Small intestine (tissue), 7 donors: ENCODE measurements around the gene TENM4. TPM values are rescaled to one million over a fixed set of nuclear protein-coding genes. Genes with fewer than 3 reads are reported as not detected.
"Not testable (repeated sequence)": the region's sequence is repeated elsewhere in the genome, so short reads cannot be mapped to it uniquely, and the experiment has no call there.

Experiments used
- DNase-seq, 2 donors: peaks; one replicate each; pipeline versions ENCODE4 v3.0.0 to v3.0.0-alpha.2; 2013
- FAIRE-seq: peaks from 2 replicates; lab custom pipeline; 2012; peaks lifted over from hg19 to GRCh38; lab: Jason Lieb, UNC
- H3K27ac ChIP-seq, 3 donors: one replicate each; pipeline ENCODE4 v1.5.1; 2013; ENCODE audit warnings: low read length in 2 of 3, mild to moderate bottlenecking in 2 of 3, control low read depth in 1 of 3, inconsistent platforms in 1 of 3, low read depth in 1 of 3, moderate library complexity in 1 of 3
- H3K27me3 ChIP-seq, 3 donors: one replicate each; pipeline ENCODE4 v1.6.1; 2013; ENCODE audit warnings: low read length in 3 of 3, inconsistent platforms in 1 of 3; ENCODE audit not compliant: control insufficient read depth in 3 of 3, insufficient read depth in 3 of 3
- H3K36me3 ChIP-seq, 3 donors: one replicate each; pipeline ENCODE4 v1.6.1; 2013; ENCODE audit warnings: low read length in 3 of 3, inconsistent platforms in 1 of 3, low read depth in 1 of 3, mild to moderate bottlenecking in 1 of 3, moderate library complexity in 1 of 3; ENCODE audit not compliant: control insufficient read depth in 3 of 3, insufficient read depth in 2 of 3
- H3K4me1 ChIP-seq, 3 donors: one replicate each; pipeline ENCODE4 v1.6.1; 2013; ENCODE audit warnings: low read length in 2 of 3, inconsistent platforms in 1 of 3, low read depth in 1 of 3, mild to moderate bottlenecking in 1 of 3, moderate library complexity in 1 of 3; ENCODE audit not compliant: control insufficient read depth in 3 of 3, insufficient read depth in 2 of 3
- H3K4me3 ChIP-seq, 3 donors: one replicate each; pipeline ENCODE4 v1.5.1; 2013; ENCODE audit warnings: low read length in 3 of 3, control low read depth in 1 of 3, inconsistent platforms in 1 of 3, low read depth in 1 of 3, mild to moderate bottlenecking in 1 of 3, moderate library complexity in 1 of 3
- H3K9me3 ChIP-seq, 2 donors: one replicate each; pipeline ENCODE4 v1.6.1; 2013; ENCODE audit warnings: low read depth in 1 of 2, low read length in 1 of 2; ENCODE audit not compliant: control insufficient read depth in 2 of 2, insufficient read depth in 1 of 2
- WGBS, 3 donors: extraction: QIAGEN DNeasy Blood & Tissue Kit; methylation state at CpG; one replicate each; pipeline ENCODE4 v1.1.7; 2013; 5-methylcytosine and 5-hydroxymethylcytosine counted together
- polyA plus RNA-seq, 4 donors: library from polyadenylated mRNA; stranded (reverse) in 3 of 4; unstranded in 1 of 4; fragments of 200-250 nt in 3 of 4; fragments of 120-200 nt in 1 of 4; gene quantifications; one replicate each; pipeline versions ENCODE4 v1.2.1 to v1.2.3, GENCODE V29; 2013
- donor health status: healthy with polysubstance abuse.
- donor health status: control.
- donor health status: control.
- donor health status: Bipolar disorder and iron deficiency.
- donor health status: healthy.

Gene TENM4
- polyA plus RNA-seq, 4 donors: under 0.01 to 0.96 (median 0.31) TPM; not detected in 1

DNA sequence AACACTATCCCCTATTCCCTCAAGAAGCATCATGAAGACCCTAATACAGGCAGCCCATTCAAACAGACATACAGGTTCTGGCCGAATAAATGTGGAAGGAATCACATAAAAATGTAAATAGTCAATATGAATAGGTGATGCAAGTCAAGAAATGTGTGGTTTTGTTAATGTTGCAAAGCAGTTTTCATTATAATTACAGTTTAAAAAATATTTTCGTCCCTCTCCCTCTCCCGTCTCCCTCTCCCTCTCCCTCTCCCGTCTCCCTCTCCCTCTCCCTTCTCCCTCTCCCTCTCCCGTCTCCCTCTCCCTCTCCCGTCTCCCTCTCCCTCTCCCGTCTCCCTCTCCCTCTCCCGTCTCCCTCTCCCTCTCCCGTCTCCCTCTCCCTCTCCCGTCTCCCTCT, 250.3 kb downstream of the TENM4 start:
- DNase-seq, H3K4me3 ChIP-seq, FAIRE-seq, H3K27ac ChIP-seq, H3K9me3 ChIP-seq, H3K27me3 ChIP-seq, H3K4me1 ChIP-seq, H3K36me3 ChIP-seq: not testable (repeated sequence)
- 89 to 92% (median 91%) methylated on average over 3 to 4 of the region's 10 CpGs for WGBS, 3 donors

DNA sequence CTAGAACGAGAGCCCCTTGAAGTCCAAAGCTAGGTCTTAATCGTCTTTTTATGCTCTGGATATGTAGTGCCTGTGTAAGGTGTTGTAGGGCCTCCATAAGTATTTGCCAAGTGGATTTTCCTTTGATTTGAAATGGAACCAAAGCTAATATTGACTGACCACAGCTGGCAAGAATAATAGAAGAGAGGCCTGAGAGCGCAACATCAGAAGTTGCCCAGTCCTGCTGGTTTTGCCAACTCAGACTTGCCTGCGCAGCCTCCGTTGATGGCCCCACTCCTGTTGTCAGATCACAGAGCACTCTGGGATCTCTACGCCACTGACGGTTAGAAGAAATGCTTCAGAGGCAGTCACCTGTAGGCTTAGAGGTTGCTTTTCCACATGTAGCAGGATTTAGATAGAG, 251.2 kb downstream of the TENM4 start:
- H3K4me1 ChIP-seq: no peaks in the 10 kb centered on the region
- H3K4me3 ChIP-seq: no peak overlapping the region
- 83 to 92% (median 86%) methylated on average over 7 of the region's 7 CpGs for whole genome bisulfite sequencing, 3 donors
- no peaks in the 10 kb centered on the region for H3K9me3 ChIP-seq
- H3K27me3 ChIP-seq: no peaks in the 10 kb centered on the region
- no peak for DNase-seq
- no peaks in the 10 kb centered on the region for H3K36me3 ChIP-seq
- no peak for FAIRE-seq
- H3K27ac ChIP-seq: no peak overlapping the region

DNA sequence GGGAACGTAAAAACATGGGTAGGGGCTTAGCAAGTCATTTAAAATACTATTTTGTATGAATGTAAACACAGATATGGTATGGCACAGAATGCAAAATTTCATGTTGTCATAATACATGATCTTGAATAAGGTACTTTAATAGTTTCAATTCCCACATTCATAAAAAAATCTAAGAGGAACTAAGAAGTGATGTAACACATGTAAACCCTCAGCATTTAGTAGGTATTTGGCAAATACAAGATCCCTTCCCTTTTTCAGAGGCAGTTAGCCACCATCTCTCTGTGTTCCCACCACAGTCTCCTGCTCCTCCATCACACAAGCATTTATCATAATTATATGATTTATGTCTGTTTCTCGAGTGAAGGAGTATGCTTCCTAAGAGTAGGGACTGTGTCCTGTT, 251.8 kb downstream of the TENM4 start:
- Histone ChIP-seq H3K27me3 (no peaks in the 10 kb centered on the region), H3K36me3 (no peaks in the 10 kb centered on the region), H3K27ac (no peak overlapping the region), H3K9me3 (no peaks in the 10 kb centered on the region), H3K4me3 (no peak overlapping the region), H3K4me1 (no peaks in the 10 kb centered on the region)
- 60 to 70% (median 69%) methylated on average over 2 of the region's 2 CpGs for WGBS, 3 donors
- no peak for FAIRE-seq
- no peak for DNase-seq

DNA sequence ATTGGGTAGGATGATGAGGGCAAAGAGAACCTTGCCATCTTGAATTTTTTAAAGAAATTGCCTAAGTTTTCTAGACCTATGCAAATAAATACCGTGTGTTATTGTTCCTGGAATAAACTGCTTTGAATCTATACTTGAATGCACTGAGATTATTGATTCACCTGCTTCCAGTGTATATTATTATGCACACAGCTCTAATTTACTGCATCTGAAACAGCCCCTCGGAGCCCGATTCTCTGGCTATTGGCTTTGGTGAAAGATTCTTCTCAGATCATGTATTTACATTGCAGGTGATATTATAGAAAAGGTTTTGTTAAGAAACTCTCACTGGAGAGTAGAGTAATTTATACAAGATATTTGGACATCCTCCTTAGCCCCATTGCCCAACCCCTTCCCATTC, 254.2 kb downstream of the TENM4 start:
- H3K27me3 ChIP-seq: no peaks in the 10 kb centered on the region
- no peak for DNase-seq
- H3K4me1 ChIP-seq: no peaks in the 10 kb centered on the region
- H3K9me3 ChIP-seq: no peaks in the 10 kb centered on the region
- no peak overlapping the region for H3K4me3 ChIP-seq
- no peaks in the 10 kb centered on the region for H3K36me3 ChIP-seq
- no peak for FAIRE-seq
- 76 to 86% (median 78%) methylated on average over 3 of the region's 3 CpGs for WGBS, 3 donors
- no peak overlapping the region for H3K27ac ChIP-seq

DNA sequence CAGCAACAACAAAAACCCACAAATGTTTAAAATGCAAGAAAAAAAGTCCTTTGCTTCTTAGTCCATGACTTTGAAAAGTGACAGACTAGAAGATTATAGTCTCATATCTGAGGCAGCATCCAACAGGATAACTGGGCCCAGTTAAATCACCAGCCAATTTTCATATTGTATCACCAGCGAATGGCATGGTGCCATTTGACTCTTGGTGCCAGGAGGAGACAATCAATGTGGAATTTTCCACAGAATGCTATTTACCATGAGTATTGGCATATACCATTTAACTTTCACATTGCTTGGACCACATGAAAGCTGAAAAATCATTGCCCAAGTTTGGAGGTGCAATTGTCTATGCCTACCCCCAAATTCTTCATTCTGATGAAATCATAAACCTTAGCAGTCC, 255.5 kb downstream of the TENM4 start:
- no peak for FAIRE-seq
- no peak overlapping the region for H3K4me3 ChIP-seq
- WGBS, 3 donors: 53 to 75% (median 61%) methylated on average over 1 of the region's 1 CpG

DNA sequence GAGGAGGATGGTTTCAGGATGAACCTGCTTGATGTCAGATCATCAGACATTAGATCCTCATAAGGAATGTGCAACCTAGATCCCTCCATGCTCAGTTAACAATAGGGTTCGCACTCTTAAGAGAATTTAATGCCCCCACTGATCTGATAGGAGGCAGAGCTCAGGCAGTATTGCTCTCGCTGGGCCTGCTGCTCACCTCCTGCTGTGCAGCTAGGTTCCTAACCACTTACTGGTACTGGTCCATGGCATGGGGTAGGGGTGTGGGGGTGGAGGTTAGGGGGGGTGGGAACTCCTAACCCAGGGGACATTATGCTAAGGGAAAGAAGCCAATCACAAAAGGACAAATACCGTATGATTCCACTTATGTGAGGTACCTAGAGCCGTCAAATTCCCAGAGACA, 256.5 kb downstream of the TENM4 start:
- FAIRE-seq (no peak), DNase-seq (no peak)
- H3K4me1 ChIP-seq: no peaks in the 10 kb centered on the region
- H3K4me3 ChIP-seq: no peak overlapping the region
- H3K27me3 ChIP-seq: no peaks in the 10 kb centered on the region
- no peaks in the 10 kb centered on the region for H3K9me3 ChIP-seq
- H3K36me3 ChIP-seq: no peaks in the 10 kb centered on the region
- no peak overlapping the region for H3K27ac ChIP-seq
- WGBS, 3 donors: 78 to 84% (median 80%) methylated on average over 4 of the region's 4 CpGs

More for the DNA sequence above, 255.5 kb downstream of the TENM4 start:
- Histone ChIP-seq H3K27me3 (no peaks in the 10 kb centered on the region), H3K27ac (no peak overlapping the region), H3K4me1 (no peaks in the 10 kb centered on the region), H3K36me3 (no peaks in the 10 kb centered on the region), H3K9me3 (no peaks in the 10 kb centered on the region)
- no peak for DNase-seq

DNA sequence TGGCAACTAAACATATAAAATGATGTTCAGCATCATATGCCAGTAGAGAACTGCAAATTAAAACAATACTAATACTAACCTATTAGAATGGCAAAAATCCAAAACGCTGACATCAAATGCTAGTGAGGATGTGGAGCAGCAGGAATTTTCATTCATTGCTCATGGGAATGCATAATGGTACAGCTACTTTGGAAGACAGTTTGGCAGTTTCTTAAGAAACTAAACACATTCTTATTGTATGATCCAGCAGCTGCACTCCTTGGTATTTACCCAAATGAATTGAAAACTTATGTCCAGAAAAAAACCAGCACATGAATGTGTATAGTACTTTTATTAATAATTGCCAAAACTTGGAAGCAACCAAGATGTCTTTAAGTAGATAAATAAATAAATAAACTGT, 258.0 kb downstream of the TENM4 start:
- FAIRE-seq (no peak), DNase-seq (no peak)
- no peak overlapping the region for H3K27ac ChIP-seq
- no peaks in the 10 kb centered on the region for H3K27me3 ChIP-seq
- H3K36me3 ChIP-seq: no peaks in the 10 kb centered on the region
- H3K9me3 ChIP-seq: no peaks in the 10 kb centered on the region
- no peaks in the 10 kb centered on the region for H3K4me1 ChIP-seq
- WGBS, 3 donors: 63 to 67% (median 64%) methylated on average over 1 of the region's 1 CpG
- H3K4me3 ChIP-seq: no peak overlapping the region

DNA sequence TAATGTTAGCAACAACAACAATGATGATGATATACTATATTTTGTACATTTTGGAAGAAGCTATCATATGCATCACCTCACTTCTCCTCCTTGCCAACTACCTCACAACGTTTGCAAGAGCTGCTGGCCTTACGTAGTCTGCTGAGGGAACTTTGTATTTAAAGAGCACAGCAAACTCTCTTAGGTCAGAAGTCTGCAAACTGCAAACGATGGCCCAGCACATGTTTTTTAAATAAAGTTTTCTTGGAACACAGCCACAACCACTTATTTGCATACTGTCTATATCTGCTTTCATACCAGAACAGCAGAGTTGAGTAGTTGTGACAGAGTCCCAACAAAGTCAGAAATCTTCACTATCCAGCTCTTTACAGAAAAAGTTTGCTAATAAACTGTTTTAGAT, 261.7 kb downstream of the TENM4 start:
- Histone ChIP-seq H3K4me3 (no peak overlapping the region), H3K9me3 (peaks cover 0 to 2% of the 10 kb centered on the region in 2 donors), H3K36me3 (no peaks in the 10 kb centered on the region), H3K4me1 (no peaks in the 10 kb centered on the region), H3K27ac (no peak overlapping the region), H3K27me3 (no peaks in the 10 kb centered on the region)
- FAIRE-seq (no peak), DNase-seq (no peak)
- 41 to 54% (median 44%) methylated on average over 3 of the region's 3 CpGs for WGBS, 3 donors
